DMS153 (cell line): ENCODE data around the gene MBD3.
"Not testable (repeated sequence)": the region's sequence is repeated elsewhere in the genome, so short reads cannot be mapped to it uniquely, and the experiment has no call there.

ENCODE experiments used
- DNase-seq: peaks from one replicate; lab custom pipeline; 2025; lab: John Stamatoyannopoulos, UW

Gene MBD3

GRCh38 chr19:1592755-1593500 lies at the start of gene MBD3:
Gene MBD3, minus strand, starts transcription at chr19:1592865. Its CDS starts 234 bp downstream, at chr19:1592631.
- DNase-seq, result peak; percentile 62

GRCh38 chr19:1640893-1641448 lies 48.3 kb upstream of the MBD3 start:
- not testable (repeated sequence) for DNase-seq

GRCh38 chr19:1636325-1637236 lies 43.9 kb upstream of the MBD3 start:
- no peak for DNase-seq

- no peak for DNase-seq
Measured at GRCh38 chr19:1634938-1635243, 42.2 kb upstream of the MBD3 start.

GRCh38 chr19:1634242-1634937 lies 41.7 kb upstream of the MBD3 start:
- no peak for DNase-seq

- no peak for DNase-seq
Measured at GRCh38 chr19:1633269-1633826, 40.7 kb upstream of the MBD3 start.

GRCh38 chr19:1632462-1633268 lies 40.0 kb upstream of the MBD3 start:
- DNase-seq, result no peak

- no peak for DNase-seq
Measured at GRCh38 chr19:1631557-1632100, 39.0 kb upstream of the MBD3 start.

- no peak for DNase-seq
Measured at GRCh38 chr19:1630811-1631210, 38.1 kb upstream of the MBD3 start.

GRCh38 chr19:1630012-1630411 lies 37.3 kb upstream of the MBD3 start:
- no peak for DNase-seq

- no peak for DNase-seq
Measured at GRCh38 chr19:1629256-1629808, 36.7 kb upstream of the MBD3 start.

GRCh38 chr19:1627194-1627593 lies 34.5 kb upstream of the MBD3 start:
- no peak for DNase-seq

- DNase-seq, result no peak
Measured at GRCh38 chr19:1626417-1627010, 33.8 kb upstream of the MBD3 start.

GRCh38 chr19:1624458-1624857 lies 31.8 kb upstream of the MBD3 start:
- no peak for DNase-seq

GRCh38 chr19:1622541-1622940 lies 29.9 kb upstream of the MBD3 start:
- no peak for DNase-seq

- DNase-seq, result no peak
Measured at GRCh38 chr19:1622007-1622406, 29.3 kb upstream of the MBD3 start.

GRCh38 chr19:1621574-1621973 lies 28.9 kb upstream of the MBD3 start:
- DNase-seq, result no peak

GRCh38 chr19:1621021-1621420 lies 28.4 kb upstream of the MBD3 start:
- DNase-seq, result no peak

GRCh38 chr19:1620502-1620901 lies 27.8 kb upstream of the MBD3 start:
- DNase-seq, result no peak

- no peak for DNase-seq
Measured at GRCh38 chr19:1619703-1620102, 27.0 kb upstream of the MBD3 start.
